Smooth muscle cell (in vitro differentiated cells): ENCODE data around the gene OBSCN. TPM values are rescaled to one million over a fixed set of nuclear protein-coding genes. Genes with fewer than 3 reads are reported as not detected.
A peak's percentile ranks its signal among the peaks of the same experiment; 100 is the strongest.

Experiments
- DNase-seq: peaks from one replicate; lab custom pipeline; 2025; ENCODE audit not compliant: unreplicated experiment; lab: John Stamatoyannopoulos, UW
- H2AFZ ChIP-seq: fragments of 200-600 bp; sonication (generic); 2 replicates; pipeline ENCODE4 v1.6.0; 2016; ENCODE audit warnings: antibody characterized with exemption, low read depth, mild to moderate bottlenecking
- H3F3A ChIP-seq: fragments of 200-600 bp; sonication (generic); 2 replicates; pipeline ENCODE4 v1.6.0; 2017; ENCODE audit warnings: antibody characterized with exemption, low read depth
- H3K27ac ChIP-seq: fragments of 200-600 bp; sonication (generic); 2 replicates; pipeline ENCODE4 v1.5.1; 2016; ENCODE audit warnings: low read depth, mild to moderate bottlenecking
- H3K27me3 ChIP-seq: fragments of 200-600 bp; sonication (generic); 2 replicates; pipeline ENCODE4 v1.6.1; 2016; ENCODE audit warnings: low read depth, mild to moderate bottlenecking
- H3K36me3 ChIP-seq: fragments of 200-600 bp; sonication (generic); 2 replicates; pipeline ENCODE4 v1.5.1; 2016; ENCODE audit warnings: low read depth
- H3K4me1 ChIP-seq: fragments of 200-600 bp; sonication (generic); 2 replicates; pipeline ENCODE4 v1.5.1; 2016; ENCODE audit warnings: low read depth
- H3K4me2 ChIP-seq: fragments of 200-600 bp; sonication (generic); 2 replicates; pipeline ENCODE4 v1.6.0; 2016; ENCODE audit warnings: mild to moderate bottlenecking
- H3K4me3 ChIP-seq: fragments of 200-600 bp; sonication (generic); 2 replicates; pipeline ENCODE4 v1.5.1; 2016; ENCODE audit warnings: mild to moderate bottlenecking
- H3K79me2 ChIP-seq: fragments of 200-600 bp; sonication (generic); 2 replicates; pipeline ENCODE4 v1.6.0; 2016; ENCODE audit warnings: low read depth, mild to moderate bottlenecking
- H3K9ac ChIP-seq: fragments of 200-600 bp; sonication (generic); 2 replicates; pipeline ENCODE4 v1.6.0; 2016; ENCODE audit warnings: low read depth
- H3K9me3 ChIP-seq: fragments of 200-600 bp; sonication (generic); replicated peaks from 2 replicates; pipeline ENCODE4 v1.5.1; 2016; ENCODE audit warnings: low read depth
- H4K20me1 ChIP-seq: fragments of 200-600 bp; sonication (generic); 2 replicates; pipeline ENCODE4 v1.6.0; 2016; ENCODE audit warnings: low read depth
- WGBS: methylation state at CpG from one replicate; pipeline ENCODE4 v1.1.7; 2016; ENCODE audit warnings: low lambda C conversion rate; 5-methylcytosine and 5-hydroxymethylcytosine counted together
- polyA plus RNA-seq: library from polyadenylated mRNA; unstranded; fragments of >200 nt; fragmentation: Nextera tagmentation; extraction: Ambion mirVana; gene quantifications from 2 replicates; pipeline ENCODE4 v1.2.1, GENCODE V29; 2016
- total RNA-seq: library from RNA; depleted of rRNA; stranded (reverse); fragments of >200 nt; gene quantifications from 2 replicates; pipeline ENCODE4 v1.2.3, GENCODE V29; 2014
- TF ChIP-seq, protein P1 (sequence below): fragments of 200-600 bp; sonication (generic); IDR thresholded peaks from 2 replicates; pipeline ENCODE4 v1.5.1; 2017; ENCODE audit warnings: borderline replicate concordance, mild to moderate bottlenecking, antibody characterized with exemption; ENCODE audit not compliant: insufficient read depth, poor library complexity, severe bottlenecking

The OBSCN gene
- total and polyA plus RNA-seq, 2 experiments from 2014 or later, result 3.8 to 10.6 TPM

DNA sequence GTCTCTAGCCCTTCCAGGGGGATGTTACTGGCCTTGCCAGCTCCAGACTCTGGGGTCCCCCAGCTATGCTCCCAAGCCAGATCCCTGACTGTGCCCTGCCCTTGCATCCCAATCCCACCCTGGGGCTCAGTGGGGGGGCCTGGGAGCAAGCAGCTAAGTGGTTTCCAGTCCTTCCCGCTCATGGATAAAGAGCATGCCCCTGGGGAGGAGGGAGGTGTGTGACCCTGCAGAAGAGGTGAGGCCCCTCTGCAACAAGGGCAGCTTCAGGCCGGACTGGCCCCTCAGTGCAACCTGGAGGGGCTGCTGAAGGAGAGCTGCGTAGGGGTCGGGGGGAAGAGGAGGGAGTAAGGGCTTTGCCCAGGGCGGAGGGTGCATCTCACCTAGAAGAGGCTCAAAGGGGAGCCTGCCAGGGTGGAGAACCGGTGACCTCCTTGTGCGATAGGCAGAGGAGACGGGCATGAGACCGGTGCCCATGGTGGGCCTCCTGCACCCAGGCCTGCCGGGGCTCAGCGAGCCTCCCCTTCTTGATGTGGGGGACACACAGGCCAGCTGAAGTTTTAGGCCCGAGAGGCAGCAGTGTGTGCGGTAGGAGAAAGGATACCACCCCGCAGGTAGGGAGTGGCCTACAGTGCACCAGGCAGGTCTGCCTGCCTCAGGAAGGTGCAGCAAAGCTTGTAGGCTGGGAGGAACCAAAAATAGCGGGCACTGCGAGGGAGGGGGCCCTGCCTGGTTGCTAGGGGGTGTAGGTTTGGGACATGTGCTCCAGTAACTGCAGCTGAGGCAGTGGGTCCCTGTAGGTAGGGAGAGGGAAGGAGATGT is 3.1 kb downstream of the OBSCN start:
- H3K9ac ChIP-seq, result no peak overlapping the region
- no peaks in the 10 kb centered on the region for H3K79me2 ChIP-seq
- no peaks in the 10 kb centered on the region for H3F3A ChIP-seq
- H4K20me1 ChIP-seq, result peaks cover 8% of the 10 kb centered on the region
- H3K27ac ChIP-seq, result no peak overlapping the region
- no peak overlapping the region for H2AFZ ChIP-seq
- H3K9me3 ChIP-seq, result no peaks in the 10 kb centered on the region
- H3K27me3 ChIP-seq, result no peaks in the 10 kb centered on the region
- no peaks in the 10 kb centered on the region for H3K4me1 ChIP-seq
- WGBS, result 92% methylated on average over 16 of the region's 16 CpGs
- no peak overlapping the region for H3K4me3 ChIP-seq
- TF ChIP-seq, protein P1, sequence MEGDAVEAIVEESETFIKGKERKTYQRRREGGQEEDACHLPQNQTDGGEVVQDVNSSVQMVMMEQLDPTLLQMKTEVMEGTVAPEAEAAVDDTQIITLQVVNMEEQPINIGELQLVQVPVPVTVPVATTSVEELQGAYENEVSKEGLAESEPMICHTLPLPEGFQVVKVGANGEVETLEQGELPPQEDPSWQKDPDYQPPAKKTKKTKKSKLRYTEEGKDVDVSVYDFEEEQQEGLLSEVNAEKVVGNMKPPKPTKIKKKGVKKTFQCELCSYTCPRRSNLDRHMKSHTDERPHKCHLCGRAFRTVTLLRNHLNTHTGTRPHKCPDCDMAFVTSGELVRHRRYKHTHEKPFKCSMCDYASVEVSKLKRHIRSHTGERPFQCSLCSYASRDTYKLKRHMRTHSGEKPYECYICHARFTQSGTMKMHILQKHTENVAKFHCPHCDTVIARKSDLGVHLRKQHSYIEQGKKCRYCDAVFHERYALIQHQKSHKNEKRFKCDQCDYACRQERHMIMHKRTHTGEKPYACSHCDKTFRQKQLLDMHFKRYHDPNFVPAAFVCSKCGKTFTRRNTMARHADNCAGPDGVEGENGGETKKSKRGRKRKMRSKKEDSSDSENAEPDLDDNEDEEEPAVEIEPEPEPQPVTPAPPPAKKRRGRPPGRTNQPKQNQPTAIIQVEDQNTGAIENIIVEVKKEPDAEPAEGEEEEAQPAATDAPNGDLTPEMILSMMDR, result no peak
- H3K4me2 ChIP-seq, result no peak overlapping the region
- H3K36me3 ChIP-seq, result no peaks in the 10 kb centered on the region
- DNase-seq, result no peak

DNA sequence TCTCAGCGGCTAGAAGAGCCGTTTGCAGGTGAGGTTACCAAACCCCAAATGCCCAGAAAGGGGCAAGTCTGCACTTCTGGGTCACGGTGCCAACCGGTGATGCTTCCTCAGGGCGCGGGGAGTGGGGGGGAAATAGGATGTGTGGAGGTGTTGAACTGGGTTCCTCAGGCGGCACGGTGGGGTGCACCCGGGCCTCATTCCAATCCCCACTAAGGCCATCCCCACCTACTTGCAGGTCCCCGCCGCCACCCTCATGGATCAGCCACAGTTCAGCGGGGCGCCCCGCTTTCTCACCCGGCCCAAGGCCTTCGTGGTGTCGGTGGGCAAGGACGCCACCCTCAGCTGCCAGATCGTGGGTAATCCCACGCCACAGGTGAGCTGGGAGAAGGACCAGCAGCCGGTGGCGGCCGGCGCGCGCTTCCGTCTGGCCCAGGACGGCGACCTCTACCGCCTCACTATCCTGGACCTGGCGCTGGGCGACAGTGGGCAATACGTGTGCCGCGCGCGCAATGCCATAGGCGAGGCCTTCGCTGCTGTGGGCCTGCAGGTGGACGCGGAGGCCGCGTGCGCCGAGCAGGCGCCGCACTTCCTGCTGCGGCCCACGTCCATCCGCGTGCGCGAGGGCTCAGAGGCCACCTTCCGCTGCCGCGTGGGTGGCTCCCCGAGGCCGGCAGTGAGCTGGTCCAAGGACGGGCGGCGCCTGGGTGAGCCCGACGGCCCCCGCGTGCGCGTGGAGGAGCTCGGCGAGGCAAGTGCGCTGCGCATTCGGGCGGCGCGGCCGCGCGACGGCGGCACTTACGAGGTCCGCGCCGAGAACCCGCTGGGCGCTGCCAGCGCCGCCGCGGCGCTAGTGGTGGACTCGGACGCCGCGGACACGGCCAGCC is 3.9 kb downstream of the OBSCN start:
- H4K20me1 ChIP-seq, result peaks cover 8% of the 10 kb centered on the region
- no peaks in the 10 kb centered on the region for H3K36me3 ChIP-seq
- TF ChIP-seq, protein P1, result no peak
- 75% methylated on average over 82 of the region's 96 CpGs for WGBS
- H3K4me3 ChIP-seq, result no peak overlapping the region
- no peaks in the 10 kb centered on the region for H3K4me1 ChIP-seq
- no peaks in the 10 kb centered on the region for H3F3A ChIP-seq
- H2AFZ ChIP-seq, result no peak overlapping the region
- H3K9ac ChIP-seq, result no peak overlapping the region
- no peaks in the 10 kb centered on the region for H3K27me3 ChIP-seq
- H3K9me3 ChIP-seq, result no peaks in the 10 kb centered on the region
- H3K4me2 ChIP-seq, result no peak overlapping the region
- H3K27ac ChIP-seq, result no peak overlapping the region
- H3K79me2 ChIP-seq, result no peaks in the 10 kb centered on the region
- DNase-seq, result no peak

DNA sequence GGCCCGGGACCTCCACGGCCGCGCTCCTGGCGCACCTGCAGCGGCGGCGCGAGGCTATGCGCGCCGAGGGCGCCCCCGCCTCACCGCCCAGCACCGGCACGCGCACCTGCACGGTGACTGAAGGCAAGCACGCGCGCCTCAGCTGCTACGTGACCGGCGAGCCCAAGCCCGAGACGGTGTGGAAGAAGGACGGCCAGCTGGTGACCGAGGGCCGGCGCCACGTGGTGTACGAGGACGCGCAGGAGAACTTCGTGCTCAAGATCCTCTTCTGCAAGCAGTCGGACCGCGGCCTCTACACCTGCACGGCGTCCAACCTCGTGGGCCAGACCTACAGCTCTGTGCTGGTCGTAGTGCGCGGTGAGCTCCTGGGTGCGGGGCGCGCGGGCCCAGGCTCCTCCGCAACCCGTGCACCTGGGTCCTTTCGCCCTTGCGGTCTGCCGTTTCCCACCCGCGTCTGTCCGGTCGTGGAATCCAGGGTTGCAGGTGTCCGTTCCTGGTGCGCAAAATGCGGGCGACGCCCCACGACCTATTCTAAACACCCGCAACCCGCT is 4.6 kb downstream of the OBSCN start:
- no peak for DNase-seq
- WGBS, result 18% methylated on average over 63 of the region's 66 CpGs

More for the DNA sequence above, 4.6 kb downstream of the OBSCN start:
- Histone ChIP-seq H3K79me2 (no peaks in the 10 kb centered on the region), H3K27ac (no peak overlapping the region), H3K27me3 (no peaks in the 10 kb centered on the region), H3K9me3 (no peaks in the 10 kb centered on the region), H3K36me3 (no peaks in the 10 kb centered on the region), H3K4me2 (peak overlapping the region; percentile 99), H2AFZ (no peak overlapping the region), H3F3A (no peaks in the 10 kb centered on the region), H3K4me1 (no peaks in the 10 kb centered on the region), H3K9ac (no peak overlapping the region), H3K4me3 (peak overlapping the region; percentile 68), H4K20me1 (peaks cover 8% of the 10 kb centered on the region)
- TF ChIP-seq, protein P1, result no peak
